Measurements from ENCODE around the gene KHNYN. TPM values are rescaled to one million over a fixed set of nuclear protein-coding genes. Genes with fewer than 3 reads are reported as not detected.
A peak's percentile ranks its signal among the peaks of the same experiment; 100 is the strongest.

KHNYN gene
- total RNA-seq, 4 donors from 2014 or later: 16.5 to 88.6 (median 66.1) TPM

- H3K4me1 ChIP-seq: peaks cover 0 to 7% of the 10 kb centered on the region in 2 donors
- peak; percentile 37 to 45 for DNase-seq
- intact Hi-C loops (cut with DNase I; ENCODE audit: low total_unique reads): no loop called here
These were observed 31.5 kb upstream of the KHNYN start for GRCh38 chr14:24398293-24398652.

GRCh38 chr14:24398653-24399446 is 30.9 kb upstream of the KHNYN start, which contains the start of gene NYNRIN:
Gene NYNRIN (plus strand): TSS chr14:24399003. CDS start chr14:24399247, 244 bp downstream.
- TF ChIP-seq POLR2A (IDR thresholded peaks at IDR 0.05): peak in 1 of 2 donors; percentile 28
- TF ChIP-seq CTCF (IDR thresholded peaks at IDR 0.05): no peak
- intact Hi-C loops (cut with DNase I; ENCODE audit: low total_unique reads): no loop called here
- Histone ChIP-seq H3K4me1 (peaks cover 0 to 7% of the 10 kb centered on the region in 2 donors), H3K9me3 (no peaks in the 10 kb centered on the region), H3K4me3 (peak within 1 kb of the TSS; percentile 57 to 66), H3K27ac (peak within 1 kb of the TSS; percentile 87 to 91), H3K36me3 (no peaks in the 10 kb centered on the region), H3K27me3 (no peaks in the 10 kb centered on the region)
- peak; percentile 62 to 67 for DNase-seq

More at GRCh38 chr14:24398293-24398652, 31.5 kb upstream of the KHNYN start:
- Histone ChIP-seq H3K4me3 (peak overlapping the region; percentile 57 to 66), H3K27me3 (no peaks in the 10 kb centered on the region), H3K9me3 (no peaks in the 10 kb centered on the region), H3K27ac (peak overlapping the region; percentile 87 to 91), H3K36me3 (no peaks in the 10 kb centered on the region)
- TF ChIP-seq POLR2A (IDR thresholded peaks at IDR 0.05): no peak
- TF ChIP-seq CTCF (IDR thresholded peaks at IDR 0.05): no peak

GRCh38 chr14:24399447-24399822 is 30.3 kb upstream of the KHNYN start:
- no peak for DNase-seq
- no peak for TF ChIP-seq CTCF (IDR thresholded peaks at IDR 0.05)
- TF ChIP-seq POLR2A (IDR thresholded peaks at IDR 0.05): no peak
- Histone ChIP-seq H3K9me3 (no peaks in the 10 kb centered on the region), H3K27ac (peak overlapping the region; percentile 87 to 91), H3K4me3 (peak overlapping the region; percentile 57 to 66), H3K36me3 (no peaks in the 10 kb centered on the region), H3K27me3 (no peaks in the 10 kb centered on the region), H3K4me1 (peaks cover 0 to 7% of the 10 kb centered on the region in 2 donors)
- intact Hi-C loops (cut with DNase I; ENCODE audit: low total_unique reads): no loop called here

GRCh38 chr14:24399999-24400718 is 29.6 kb upstream of the KHNYN start:
- H3K9me3 ChIP-seq: no peaks in the 10 kb centered on the region
- peak overlapping the region; percentile 57 to 66 for H3K4me3 ChIP-seq
- no peak for TF ChIP-seq POLR2A (IDR thresholded peaks at IDR 0.05)
- no peak for TF ChIP-seq CTCF (IDR thresholded peaks at IDR 0.05)
- DNase-seq: no peak
- H3K27ac ChIP-seq: peak overlapping the region; percentile 87 to 91
- H3K36me3 ChIP-seq: no peaks in the 10 kb centered on the region
- no peaks in the 10 kb centered on the region for H3K27me3 ChIP-seq
- intact Hi-C loops (cut with DNase I; ENCODE audit: low total_unique reads): no loop called here
- peaks cover 0 to 7% of the 10 kb centered on the region in 2 donors for H3K4me1 ChIP-seq
